HG03045 (cell line): Measurements from ENCODE around the gene P2RX3.
"Not testable (repeated sequence)": the region's sequence is repeated elsewhere in the genome, so short reads cannot be mapped to it uniquely, and the experiment has no call there.

ENCODE experiments used
- ATAC-seq: cut with Tn5 transposase; IDR thresholded peaks from one replicate; pipeline ENCODE4 v1.9.1; 2021; ENCODE audit warnings: mild to moderate bottlenecking, moderate library complexity; ENCODE audit not compliant: unreplicated experiment

Gene P2RX3

DNA sequence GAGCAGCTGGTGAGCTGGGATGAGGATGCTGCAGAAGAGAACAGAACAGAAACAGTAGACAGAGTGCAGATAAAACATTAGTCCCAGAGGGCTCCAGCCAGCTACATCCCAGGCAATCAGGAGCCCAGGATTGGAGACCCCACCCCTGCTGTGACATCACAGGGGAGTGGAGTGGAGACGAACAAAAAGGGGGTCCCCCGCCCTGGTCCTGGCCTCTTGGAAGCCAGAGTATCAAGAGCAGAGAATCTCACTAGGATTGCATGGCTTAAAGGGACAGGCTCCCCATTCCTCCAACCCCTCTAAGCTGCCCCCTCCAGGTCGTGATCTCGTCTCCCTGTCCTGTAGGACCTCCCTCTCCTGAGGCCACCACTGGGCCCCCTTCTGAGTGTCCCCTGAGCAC is at the start of gene P2RX3:
P2RX3 (plus strand) TSS at position 211 of the 400 bp plus-strand sequence. CDS start 199 bp downstream, outside the sequence.
- no peak for ATAC-seq

DNA sequence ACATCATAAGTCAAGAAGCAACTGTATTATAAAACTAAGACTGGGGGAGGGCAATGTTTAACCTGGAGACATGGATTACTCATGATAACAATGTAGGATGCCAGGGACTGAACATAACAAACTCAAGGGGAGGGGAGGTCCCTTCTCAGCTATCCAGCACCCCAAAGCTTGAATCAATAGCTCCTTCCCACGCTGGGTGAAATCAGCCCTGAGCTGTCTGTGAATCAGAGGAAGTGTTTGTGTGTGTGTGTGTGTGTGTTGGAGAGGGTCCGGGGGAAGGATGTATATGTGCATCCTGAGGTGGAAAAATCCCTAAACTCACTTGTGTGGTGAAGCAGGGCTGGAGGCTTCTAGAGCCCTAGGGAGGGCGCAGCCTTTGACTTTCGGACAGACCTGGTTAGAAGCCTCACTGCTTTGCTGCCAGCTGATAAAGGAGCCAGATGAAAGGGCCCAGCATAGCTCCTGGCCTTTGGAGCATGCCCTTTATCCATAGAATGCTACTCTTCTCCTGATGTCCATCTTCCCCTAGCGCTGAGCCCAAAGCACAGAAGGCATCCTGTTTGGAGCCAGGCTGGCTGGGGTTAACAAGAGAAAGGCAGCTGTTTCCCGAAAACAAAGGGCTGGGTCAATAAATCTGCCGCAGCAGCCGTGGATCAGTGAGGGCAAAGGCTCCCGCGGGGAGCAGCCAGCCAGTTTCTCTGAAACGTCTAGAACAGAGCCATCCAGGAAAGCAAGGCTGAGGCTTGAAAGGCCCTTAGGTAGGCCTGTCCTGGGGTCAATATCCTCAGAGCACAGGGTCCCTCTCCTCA is 49.2 kb upstream of the P2RX3 start:
- ATAC-seq = no peak

DNA sequence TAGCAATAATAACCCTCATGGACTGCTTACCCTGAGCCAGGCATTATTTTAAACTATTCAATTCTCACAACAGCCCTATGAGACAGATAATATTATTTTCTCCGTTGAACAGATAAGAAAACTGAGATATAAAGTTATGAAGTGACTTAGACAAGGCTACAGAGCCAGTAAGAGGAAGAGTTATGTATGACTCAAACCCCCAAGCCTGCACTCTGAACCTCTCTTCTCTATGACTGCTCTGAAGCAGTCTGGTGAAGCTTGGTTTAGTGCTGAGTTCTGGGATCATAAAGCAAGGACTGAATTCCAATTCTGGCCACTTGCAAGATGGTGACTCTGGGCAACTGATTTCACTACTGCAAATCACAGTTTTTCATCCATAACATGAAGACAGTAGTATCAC is 47.9 kb upstream of the P2RX3 start:
- no peak for ATAC-seq

DNA sequence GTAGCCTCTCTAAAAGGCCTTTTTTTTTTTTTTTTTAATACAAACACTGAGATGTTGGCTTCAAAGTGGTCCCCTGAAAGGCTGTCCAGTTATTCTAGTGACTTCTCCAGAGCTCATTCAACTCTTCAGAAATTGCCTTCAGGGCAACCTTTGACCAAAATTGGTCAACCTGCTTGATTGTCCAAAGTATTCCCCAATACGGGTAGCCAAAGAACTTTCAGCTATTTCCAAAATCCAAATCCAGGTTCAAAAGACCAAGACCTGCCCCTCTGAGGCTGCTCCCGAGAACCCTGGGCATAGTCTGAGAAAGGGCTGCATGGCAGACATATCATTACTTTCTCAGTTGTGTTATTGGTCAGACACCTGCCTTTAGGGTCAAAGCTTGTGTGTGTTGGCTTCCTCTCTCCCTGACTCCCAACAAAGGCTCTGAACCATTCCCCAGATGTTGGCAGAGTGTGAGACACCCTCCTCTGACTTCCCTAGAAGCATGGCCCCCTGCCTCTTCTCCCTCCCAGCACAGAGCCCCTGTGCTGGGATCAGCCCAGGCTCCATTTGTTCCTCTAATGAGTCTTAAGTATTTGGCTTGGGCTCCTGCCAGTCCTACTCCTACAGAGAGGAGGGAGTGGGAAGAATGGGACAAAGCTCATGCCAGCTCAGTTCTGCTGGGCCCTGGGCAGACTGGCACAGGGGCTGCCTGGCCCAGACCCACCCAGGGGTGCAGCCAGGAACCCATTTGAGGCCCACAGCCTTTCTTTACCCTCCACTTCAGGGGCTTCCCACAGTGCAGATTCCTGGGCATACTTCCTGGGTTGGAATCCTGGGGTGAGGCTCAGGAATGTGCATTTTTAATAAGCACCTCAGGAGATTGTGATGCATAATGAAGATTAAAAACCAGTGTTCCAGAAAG is 43.7 kb upstream of the P2RX3 start:
- no peak for ATAC-seq

DNA sequence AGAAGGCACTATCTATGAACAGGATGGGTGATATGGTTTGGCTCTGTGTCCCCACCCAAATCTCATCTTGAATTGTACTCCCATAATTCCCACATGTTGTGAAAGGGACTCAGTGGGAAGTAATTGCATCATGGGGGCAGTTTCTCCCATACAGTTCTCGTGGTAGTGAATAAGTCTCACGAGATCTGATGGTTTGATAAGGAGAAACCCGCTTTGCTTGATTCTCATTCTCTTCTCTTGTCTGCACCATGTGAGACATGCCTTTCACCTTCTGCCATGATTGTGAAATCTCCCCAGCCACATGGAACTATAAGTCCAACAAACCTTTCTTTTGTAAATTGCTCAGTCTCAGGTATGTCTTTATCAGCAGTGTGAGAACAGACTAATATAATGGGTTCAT is 41.9 kb upstream of the P2RX3 start:
- ATAC-seq = not testable (repeated sequence)

DNA sequence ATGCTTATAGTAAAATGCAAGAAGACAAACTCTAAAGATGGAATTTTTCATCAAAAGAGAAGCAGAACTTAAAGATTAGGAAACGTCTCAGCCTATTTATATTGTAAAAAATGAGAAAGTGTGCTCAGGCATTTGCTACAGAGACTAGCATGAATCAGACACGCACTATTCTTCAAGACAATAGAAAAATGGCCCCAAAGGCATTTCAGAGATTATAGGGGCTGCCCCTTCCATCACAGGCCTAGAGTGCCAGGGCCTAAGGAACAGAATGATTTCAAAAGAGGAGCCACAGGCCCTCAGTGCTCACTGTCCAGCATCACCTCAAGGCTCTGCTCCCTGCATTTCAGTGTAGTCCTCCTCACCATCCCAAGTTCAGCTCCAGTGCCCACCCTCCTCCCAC is 40.9 kb upstream of the P2RX3 start:
- no peak for ATAC-seq

DNA sequence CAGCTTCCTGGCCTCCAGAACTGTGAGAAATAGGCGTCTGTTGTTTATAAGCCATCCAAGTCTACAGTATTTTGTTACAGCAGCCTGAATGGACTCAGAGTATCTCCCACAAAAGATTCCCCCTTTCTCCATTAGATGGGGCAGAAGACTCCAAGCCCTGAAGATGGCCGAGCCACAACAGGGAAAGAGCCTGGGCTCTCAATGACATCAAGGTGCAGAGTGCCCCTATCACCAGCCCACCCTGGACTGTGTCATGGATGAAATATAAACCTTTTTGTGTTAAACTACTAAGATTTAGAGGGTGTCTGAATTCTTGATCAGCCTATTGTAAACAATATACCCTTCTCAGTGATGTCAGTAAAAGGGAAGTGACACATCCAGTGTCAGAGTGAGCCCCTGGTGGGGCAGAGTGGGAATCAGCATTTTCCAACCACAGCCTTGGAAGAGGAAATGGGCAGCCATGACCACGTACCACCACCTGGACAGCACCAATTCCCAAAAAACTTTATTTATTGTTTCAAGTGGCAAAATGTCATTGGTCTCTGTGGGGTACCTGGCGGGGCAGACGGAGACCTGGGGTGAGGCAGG is 38.9 kb upstream of the P2RX3 start:
- no peak for ATAC-seq

DNA sequence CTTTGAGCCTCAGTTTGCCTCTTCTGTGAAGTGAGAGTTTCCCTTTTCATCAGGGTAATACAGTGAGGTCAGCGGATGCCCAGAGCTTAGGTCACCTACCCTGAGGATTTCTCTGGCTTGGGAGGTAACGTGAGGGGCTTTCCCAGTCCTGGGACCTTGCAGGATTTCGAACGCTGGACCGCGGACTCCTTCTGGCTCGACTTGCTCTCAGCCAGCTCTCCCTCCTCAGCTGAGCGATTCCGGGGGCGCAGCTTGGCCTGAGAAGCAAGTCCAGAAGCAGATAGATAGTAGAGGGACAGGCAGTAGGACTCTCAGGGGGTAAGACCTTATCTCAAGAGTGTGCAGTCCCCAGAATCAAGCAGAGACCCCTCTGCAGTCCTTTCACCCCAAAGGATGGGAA is 37.4 kb upstream of the P2RX3 start:
- no peak for ATAC-seq

DNA sequence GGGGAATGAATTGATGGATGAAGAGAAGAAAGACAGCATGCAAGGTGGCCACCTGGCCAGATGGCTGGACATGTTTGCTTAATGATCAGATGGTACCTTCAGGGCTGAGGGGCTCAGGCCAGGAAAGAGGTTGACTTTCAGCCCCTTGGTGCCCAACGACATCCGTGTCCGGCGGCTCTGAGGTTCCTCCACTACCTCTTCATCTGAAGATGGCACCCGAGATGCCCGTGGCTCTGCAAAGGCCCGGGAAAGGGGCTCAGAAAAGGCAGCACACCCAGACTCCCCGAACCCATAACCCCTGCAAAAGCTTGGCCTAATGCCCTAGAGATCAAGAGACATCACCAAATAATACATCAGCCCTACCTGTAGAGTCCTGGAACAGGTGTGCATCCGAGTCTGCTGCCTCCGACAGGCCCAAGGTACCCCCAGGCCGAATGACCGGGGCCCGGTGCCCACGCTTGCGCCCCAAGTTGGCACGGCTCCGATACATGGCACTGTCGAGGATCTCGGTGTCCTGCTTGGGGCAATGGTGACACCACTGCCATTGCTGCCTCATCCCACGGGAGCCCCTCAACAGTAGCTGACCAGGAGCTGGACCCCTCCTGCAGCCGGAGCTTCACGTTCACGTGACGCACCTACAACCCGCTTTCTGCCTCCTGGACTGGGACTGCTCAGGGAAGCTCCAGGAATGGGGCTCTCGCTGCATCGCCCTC is 36.3 kb upstream of the P2RX3 start:
- no peak for ATAC-seq

DNA sequence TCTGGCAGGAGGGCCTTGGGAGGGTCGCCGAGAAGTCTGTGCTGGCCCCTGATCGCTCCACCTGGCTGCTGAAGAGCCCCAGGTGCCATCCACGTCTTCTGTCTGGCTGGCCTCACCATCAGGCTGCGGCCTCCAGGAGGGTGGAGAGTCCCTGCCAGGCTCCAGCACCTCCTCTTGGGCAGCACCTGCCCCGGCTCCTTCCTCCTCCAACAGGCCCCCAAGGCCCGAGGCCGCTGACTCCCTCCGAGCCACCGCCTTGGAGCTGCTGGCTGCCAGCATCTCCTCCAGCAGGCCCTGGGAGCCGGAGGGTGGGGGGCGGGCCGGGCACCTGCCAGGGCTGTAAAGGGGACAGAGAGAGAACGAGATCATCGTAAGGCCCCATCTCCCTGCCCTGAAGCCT is 35.7 kb upstream of the P2RX3 start:
- ATAC-seq = no peak

DNA sequence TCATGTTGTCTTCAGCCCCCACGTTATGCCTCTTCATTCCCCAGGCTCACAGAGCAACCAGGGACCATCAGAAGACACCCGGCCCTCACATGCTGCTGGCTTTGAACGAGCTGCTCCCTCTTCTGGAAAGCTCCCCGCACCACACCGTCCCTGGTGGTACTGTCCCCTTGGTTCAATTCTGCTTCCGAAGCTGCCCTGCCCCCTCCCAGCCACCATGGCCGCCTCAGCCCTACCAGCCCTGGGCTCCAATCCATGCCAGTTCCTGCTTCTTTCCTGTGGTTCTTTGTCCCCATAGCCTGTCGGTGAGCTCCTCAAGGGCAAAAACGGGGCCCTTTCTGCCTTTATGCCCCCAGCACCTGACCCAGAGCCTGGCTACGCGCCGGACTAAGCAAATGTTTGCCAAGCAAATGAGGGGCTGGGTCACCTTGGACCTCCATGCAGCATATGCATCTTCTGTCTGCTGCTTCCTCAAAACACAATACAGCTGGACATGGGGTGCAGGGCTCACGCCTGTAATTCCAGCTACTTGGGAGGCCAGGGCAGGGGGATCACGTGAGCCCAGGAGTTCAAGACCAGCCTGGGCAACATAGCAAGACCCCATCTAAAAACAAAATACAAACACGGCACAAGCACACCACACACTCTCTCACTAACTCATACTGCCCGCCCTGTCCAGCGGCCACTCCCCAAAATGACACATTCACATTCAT is 34.7 kb upstream of the P2RX3 start:
- ATAC-seq = no peak

DNA sequence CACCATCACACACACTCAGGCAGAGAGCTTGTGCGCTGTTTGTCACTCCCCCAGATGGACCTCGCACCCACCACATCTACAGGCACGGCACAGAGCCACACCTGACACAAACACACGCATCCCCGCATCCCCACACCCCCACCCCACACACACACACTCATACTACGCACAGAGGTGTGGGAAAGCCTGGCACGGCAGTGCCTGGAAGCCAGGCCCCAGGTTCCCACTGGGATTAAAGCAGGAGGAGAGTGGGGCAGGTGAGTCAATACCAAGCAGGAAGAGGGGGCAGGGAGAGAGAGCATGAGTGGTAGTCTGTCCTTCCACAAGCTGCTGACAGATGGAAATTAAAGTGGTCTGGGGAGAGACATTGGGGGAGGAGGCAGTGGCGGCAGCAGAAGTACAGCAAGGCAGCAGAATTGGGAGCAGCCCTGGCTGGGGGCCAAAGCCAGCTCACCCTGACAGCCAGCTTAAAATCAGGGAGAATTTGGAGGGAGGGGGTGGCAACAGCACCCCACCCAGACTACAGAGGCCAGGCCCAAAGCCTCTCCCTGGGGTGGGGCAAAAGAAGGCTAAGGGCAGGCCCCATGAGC is 34.1 kb upstream of the P2RX3 start:
- no peak for ATAC-seq

DNA sequence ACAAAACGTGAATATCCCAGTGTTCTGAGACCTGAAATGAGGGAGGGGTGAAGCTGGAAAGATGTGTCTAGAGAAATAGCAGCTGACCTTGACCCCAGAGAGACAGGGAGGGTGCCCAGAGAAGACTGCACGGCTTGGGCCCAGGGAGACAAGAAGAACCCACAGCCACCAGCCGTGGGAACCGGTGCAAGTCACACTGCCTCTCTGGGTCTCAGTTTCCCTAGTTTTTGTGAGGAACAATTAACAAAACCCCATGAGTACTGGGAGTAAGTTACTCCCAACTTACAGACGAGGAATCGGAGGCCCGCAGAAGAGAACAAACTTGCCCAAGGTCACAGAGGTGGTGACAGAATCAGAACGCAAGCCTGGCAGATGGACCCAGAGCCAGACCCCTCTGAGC is 32.6 kb upstream of the P2RX3 start:
- no peak for ATAC-seq

DNA sequence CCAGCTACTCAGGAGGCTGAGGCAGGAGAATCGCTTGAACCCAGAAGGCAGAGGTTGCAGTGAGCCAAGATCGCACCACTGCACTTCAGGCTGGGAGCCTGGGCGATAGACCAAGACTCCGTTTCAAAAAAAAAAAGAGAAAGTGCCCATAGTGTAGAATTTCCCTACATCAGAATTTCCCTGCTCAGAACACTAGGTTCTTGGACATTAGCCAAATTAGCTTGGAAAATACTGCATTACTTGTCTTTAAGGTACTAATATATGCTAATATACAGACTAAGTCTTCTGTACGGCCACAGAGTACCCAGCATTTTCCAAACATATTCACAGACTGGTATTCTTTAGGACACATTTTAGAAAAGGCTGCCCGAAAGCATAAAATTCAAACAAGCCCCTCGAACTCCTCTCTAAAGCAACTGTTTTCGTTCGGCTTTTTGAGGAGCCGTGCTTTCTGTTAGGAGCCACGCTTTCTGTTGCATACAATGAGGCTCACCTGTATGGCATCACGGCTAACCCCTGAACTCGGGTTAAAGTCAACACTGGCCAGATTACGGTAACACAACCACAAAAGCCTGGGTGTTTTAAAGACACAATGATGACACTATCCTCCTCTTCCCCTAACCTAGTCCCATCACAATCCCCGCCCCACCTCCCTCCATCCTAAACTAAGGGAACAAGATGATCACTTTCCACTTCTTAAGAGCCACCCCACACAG is 31.8 kb upstream of the P2RX3 start:
- ATAC-seq = no peak

DNA sequence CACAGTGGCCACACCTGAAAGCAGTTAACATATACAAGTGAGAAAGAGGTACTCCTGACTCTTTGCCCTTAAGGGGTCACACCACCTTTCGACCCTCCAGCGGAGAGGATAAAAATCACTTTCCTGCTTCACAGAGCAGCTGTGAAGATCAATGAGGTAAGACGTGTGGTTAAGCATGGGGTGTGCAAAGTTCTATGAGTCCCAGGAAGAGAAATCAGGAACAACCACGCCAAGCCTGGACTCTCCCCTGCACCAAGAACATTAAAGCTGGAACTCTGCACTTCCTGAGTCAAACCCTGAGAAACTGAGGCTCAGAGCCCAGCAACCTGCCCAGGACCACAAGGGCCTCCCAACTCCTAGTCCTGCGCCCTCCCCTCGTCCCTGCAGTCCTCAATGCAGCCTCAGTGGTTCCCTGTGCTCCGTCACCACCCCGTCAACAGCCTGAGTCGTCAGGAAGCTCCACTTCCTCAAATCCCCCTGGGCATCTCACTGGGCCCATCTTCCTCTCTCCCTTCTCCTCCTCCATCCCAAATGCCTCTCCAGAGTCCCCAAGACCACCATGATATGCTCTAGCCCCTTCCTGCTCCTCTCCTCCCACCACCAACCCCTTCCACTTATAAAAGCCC is 31.1 kb upstream of the P2RX3 start:
- no peak for ATAC-seq

DNA sequence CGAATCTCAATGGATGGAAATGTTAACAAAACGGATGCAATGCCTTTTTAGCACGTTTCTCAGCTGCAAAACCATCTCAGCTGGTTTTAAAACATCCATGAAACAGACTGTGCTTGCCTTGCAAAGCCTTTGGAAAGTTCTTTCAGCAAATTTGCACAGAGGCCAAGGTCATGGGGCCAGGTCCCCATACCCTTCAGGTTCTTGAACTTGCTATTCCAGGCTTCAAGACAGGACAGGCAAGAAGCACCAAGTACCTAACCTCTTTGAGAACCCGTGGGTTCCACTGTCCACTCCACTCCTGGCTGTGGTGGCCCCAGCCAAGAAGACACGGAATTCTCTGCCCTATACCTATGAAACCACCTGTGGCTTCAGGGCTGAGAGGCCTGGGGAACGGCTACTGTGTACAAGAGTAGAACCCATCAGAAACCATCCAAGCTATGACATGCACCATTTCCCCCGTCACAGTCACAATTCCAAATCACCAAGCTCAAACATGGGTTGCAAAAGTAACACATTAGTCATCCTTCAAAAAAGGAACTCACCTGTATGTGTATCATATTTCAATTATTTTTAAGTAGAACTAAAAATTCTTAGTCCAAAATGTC is 30.4 kb upstream of the P2RX3 start:
- no peak for ATAC-seq

DNA sequence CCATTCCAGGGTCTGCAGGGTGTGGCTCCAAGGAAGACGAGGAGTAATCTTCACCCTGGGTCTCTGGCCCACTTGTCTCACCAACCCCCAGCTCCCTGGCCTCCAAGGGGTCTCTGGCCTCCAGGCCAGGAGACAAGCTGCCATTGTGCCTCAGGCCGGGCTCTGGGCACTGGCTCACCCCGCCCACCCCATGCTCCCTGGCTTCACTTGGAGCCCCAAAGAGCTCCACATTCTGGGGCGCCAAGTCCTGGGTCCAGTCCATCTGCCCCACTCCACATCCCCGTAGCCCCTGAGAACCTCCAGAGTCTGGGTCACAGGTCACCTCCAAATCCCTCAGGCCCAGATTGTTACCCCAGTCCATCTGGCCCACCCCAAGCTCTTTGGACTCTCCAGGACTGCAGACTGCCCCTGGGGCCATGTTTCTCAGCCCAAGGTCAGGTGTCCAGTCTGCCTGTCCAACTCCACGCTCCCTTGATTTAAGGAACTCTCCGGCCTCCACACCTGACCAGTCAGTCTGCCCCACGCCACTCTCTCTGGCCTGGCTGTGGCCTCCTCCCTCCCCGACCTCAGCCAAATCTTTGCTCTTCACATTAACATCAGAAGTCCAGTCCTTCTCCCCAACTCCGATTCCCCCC is 29.6 kb upstream of the P2RX3 start:
- no peak for ATAC-seq
